SK-N-MC (cell line): ENCODE measurements around the gene SNX25.

Experiments used
- EZH2 ChIP-seq: fragments of 200-600 bp; sonication (generic); IDR thresholded peaks from one replicate; pipeline ENCODE4 v1.6.1; 2017; ENCODE audit warnings: antibody characterized with exemption
- FOXP2 ChIP-seq: optimal IDR thresholded peaks from 2 replicates; pipeline ENCODE3; 2011; ENCODE audit warnings: mild to moderate bottlenecking, moderate library complexity; ENCODE audit not compliant: insufficient read depth; ENCODE audit errors: extremely low read length, control extremely low read depth
- POLR2AphosphoS5 ChIP-seq: IDR thresholded peaks from 2 replicates; pipeline ENCODE4 v1.6.1; 2012; ENCODE audit warnings: mild to moderate bottlenecking, low read depth, low read length, borderline replicate concordance

- TF ChIP-seq POLR2AphosphoS5 (no peak), EZH2 (no peak), FOXP2 (no peak)
Observed at GRCh38 chr4:185270885-185271284, 61.5 kb downstream of the SNX25 start.
